DOHH2 (cell line): ENCODE results near the gene C19orf81.

Source experiments
- EZH2phosphoT487 ChIP-seq: fragments of 200-600 bp; sonication (generic); IDR thresholded peaks from 2 replicates; pipeline ENCODE4 v1.6.1; 2017; ENCODE audit warnings: borderline replicate concordance, mild to moderate bottlenecking, antibody characterized with exemption, low read length, moderate library complexity, mixed read lengths
- TF ChIP-seq, protein P1 (sequence below): fragments of 200-600 bp; sonication (generic); IDR thresholded peaks from one replicate; pipeline ENCODE4 v1.5.1; 2014; ENCODE audit warnings: antibody characterized with exemption, mild to moderate bottlenecking, low read depth, low read length; ENCODE audit not compliant: poor library complexity, severe bottlenecking

DNA sequence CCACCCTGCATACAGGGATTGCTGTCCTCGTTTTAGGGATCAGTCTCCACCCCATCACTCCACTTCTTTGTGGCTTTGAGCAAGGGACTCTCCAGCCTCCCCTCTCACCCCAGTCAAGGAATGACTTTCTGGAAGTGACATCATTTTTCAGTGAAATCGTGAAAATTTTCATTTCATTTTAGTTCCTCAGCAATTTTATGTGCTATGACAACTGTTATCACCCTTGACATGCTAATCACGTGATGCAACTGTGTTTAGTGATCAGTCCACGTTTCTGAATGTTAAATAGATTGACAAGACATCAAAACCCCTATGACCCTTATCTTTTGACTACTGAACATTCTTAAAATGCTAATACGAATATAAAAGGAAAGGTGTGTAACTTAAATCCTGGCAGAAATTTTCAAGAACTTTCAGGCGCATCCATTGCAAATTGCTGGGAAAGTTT is 8.0 kb downstream of the C19orf81 start:
- TF ChIP-seq, protein P1, sequence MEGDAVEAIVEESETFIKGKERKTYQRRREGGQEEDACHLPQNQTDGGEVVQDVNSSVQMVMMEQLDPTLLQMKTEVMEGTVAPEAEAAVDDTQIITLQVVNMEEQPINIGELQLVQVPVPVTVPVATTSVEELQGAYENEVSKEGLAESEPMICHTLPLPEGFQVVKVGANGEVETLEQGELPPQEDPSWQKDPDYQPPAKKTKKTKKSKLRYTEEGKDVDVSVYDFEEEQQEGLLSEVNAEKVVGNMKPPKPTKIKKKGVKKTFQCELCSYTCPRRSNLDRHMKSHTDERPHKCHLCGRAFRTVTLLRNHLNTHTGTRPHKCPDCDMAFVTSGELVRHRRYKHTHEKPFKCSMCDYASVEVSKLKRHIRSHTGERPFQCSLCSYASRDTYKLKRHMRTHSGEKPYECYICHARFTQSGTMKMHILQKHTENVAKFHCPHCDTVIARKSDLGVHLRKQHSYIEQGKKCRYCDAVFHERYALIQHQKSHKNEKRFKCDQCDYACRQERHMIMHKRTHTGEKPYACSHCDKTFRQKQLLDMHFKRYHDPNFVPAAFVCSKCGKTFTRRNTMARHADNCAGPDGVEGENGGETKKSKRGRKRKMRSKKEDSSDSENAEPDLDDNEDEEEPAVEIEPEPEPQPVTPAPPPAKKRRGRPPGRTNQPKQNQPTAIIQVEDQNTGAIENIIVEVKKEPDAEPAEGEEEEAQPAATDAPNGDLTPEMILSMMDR = no peak
- TF ChIP-seq EZH2phosphoT487 = no peak
